HepG2 (cell line): ENCODE results near the gene YPEL4. TPM values are rescaled to one million over a fixed set of nuclear protein-coding genes. Genes with fewer than 3 reads are reported as not detected.

Experiments
- ADNP ChIP-seq: sonication (generic); formaldehyde crosslinking; IDR thresholded peaks from 2 replicates; pipeline ENCODE4 v1.4.0; 2020; ENCODE audit warnings: missing genetic modification reagents
- AHR ChIP-seq: IDR thresholded peaks from 2 replicates; pipeline ENCODE4 v1.6.1; 2018; ENCODE audit warnings: missing genetic modification reagents, missing compliant biosample characterization
- ATF3 ChIP-seq: sonication (generic); formaldehyde crosslinking; IDR thresholded peaks from 2 replicates; pipeline ENCODE4 v1.4.0; 2020; ENCODE audit warnings: missing genetic modification reagents
- CBX2 ChIP-seq, 2 experiments: fragments of 200-600 bp in 1 of 2; sonication (generic); formaldehyde crosslinking in 1 of 2; IDR thresholded peaks; 2 replicates each; pipeline versions ENCODE4 v1.7.0 to v1.8.1; 2018 to 2022; ENCODE audit warnings: low read depth in 2 of 2, low read length in 1 of 2, mild to moderate bottlenecking in 1 of 2, missing genetic modification reagents in 1 of 2
- EZH2 ChIP-seq: conservative IDR thresholded peaks from 2 replicates; pipeline ENCODE4 v1.6.1; 2012; ENCODE audit warnings: mild to moderate bottlenecking, low read depth, low read length, moderate library complexity
- IKZF1 ChIP-seq: fragments of 450-650 bp; IDR thresholded peaks from 2 replicates; pipeline ENCODE4 v1.7.1; 2016
- IRF1 ChIP-seq: sonication (generic); formaldehyde crosslinking; IDR thresholded peaks from 2 replicates; pipeline ENCODE4 v1.4.0; 2020; ENCODE audit warnings: low read depth, mild to moderate bottlenecking, missing genetic modification reagents
- KDM4B ChIP-seq: sonication (generic); formaldehyde crosslinking; IDR thresholded peaks from 2 replicates; pipeline ENCODE4 v1.4.0; 2020; ENCODE audit warnings: missing genetic modification reagents
- MAX ChIP-seq: IDR thresholded peaks from 2 replicates; pipeline ENCODE4 v1.6.1; 2012; ENCODE audit warnings: inconsistent platforms
- MXD3 ChIP-seq: IDR thresholded peaks from 2 replicates; pipeline ENCODE4 v1.6.1; 2016; ENCODE audit warnings: mild to moderate bottlenecking, missing biosample characterization, missing genetic modification reagents
- RBM39 ChIP-seq: fragments of 200-400 bp; formaldehyde crosslinking; IDR thresholded peaks from one replicate; pipeline ENCODE4 v1.6.1; 2018; ENCODE audit warnings: antibody characterized with exemption, mild to moderate bottlenecking, low read depth, low read length; ENCODE audit not compliant: poor library complexity, severe bottlenecking
- SNAPC5 ChIP-seq: sonication (generic); formaldehyde crosslinking; IDR thresholded peaks from 2 replicates; pipeline ENCODE4 v1.8.1; 2023; ENCODE audit warnings: mild to moderate bottlenecking, missing genetic modification reagents, borderline replicate concordance
- SPEN ChIP-seq: sonication (generic); formaldehyde crosslinking; IDR thresholded peaks from 2 replicates; pipeline ENCODE4 v1.5.1; 2020; ENCODE audit warnings: low read depth, mild to moderate bottlenecking, missing genetic modification reagents
- THAP9 ChIP-seq: sonication (generic); formaldehyde crosslinking; IDR thresholded peaks from 2 replicates; pipeline ENCODE4; 2020; ENCODE audit warnings: missing genetic modification reagents, mild to moderate bottlenecking, borderline replicate concordance
- XRCC5 ChIP-seq: fragments of 200-400 bp; formaldehyde crosslinking; optimal IDR thresholded peaks from 2 replicates; pipeline ENCODE3; 2017; ENCODE audit warnings: mild to moderate bottlenecking, low read length
- ZBTB3 ChIP-seq: sonication (generic); formaldehyde crosslinking; IDR thresholded peaks from 2 replicates; pipeline ENCODE4 v1.4.0; 2020; ENCODE audit warnings: low read depth, mild to moderate bottlenecking, moderate library complexity, missing genetic modification reagents, borderline replicate concordance
- ZFY ChIP-seq: sonication (generic); formaldehyde crosslinking; IDR thresholded peaks from 2 replicates; pipeline ENCODE4 v1.4.0; 2020; ENCODE audit warnings: missing genetic modification reagents
- ZNF124 ChIP-seq: sonication (generic); formaldehyde crosslinking; IDR thresholded peaks from 2 replicates; pipeline ENCODE4 v1.4.0; 2020; ENCODE audit warnings: missing genetic modification reagents
- ZNF549 ChIP-seq: sonication (generic); formaldehyde crosslinking; IDR thresholded peaks from 2 replicates; pipeline ENCODE4 v1.5.0; 2020; ENCODE audit warnings: missing genetic modification reagents
- ZNF616 ChIP-seq: sonication (generic); formaldehyde crosslinking; IDR thresholded peaks from 2 replicates; pipeline ENCODE4 v1.5.0; 2020; ENCODE audit warnings: low read depth, mild to moderate bottlenecking, missing genetic modification reagents
- ZNF644 ChIP-seq: IDR thresholded peaks from 2 replicates; pipeline ENCODE4 v1.6.1; 2016; ENCODE audit warnings: low read depth
- ZNF691 ChIP-seq: sonication (generic); formaldehyde crosslinking; IDR thresholded peaks from 2 replicates; pipeline ENCODE4 v1.4.0; 2020; ENCODE audit warnings: missing genetic modification reagents, low read depth, mild to moderate bottlenecking, borderline replicate concordance
- ZNF724P ChIP-seq: sonication (generic); formaldehyde crosslinking; IDR thresholded peaks from 2 replicates; pipeline ENCODE4 v1.8.0; 2022; ENCODE audit warnings: missing genetic modification reagents, borderline replicate concordance
- polyA plus RNA-seq, 8 experiments: library from polyadenylated mRNA; depleted of rRNA in 3 of 8; stranded (reverse) in 7 of 8; unstranded in 1 of 8; fragments of >200 nt; fragmentation: Illumina TruSeq in 4 of 8; extraction: Trizol in 4 of 8; gene quantifications; 2 replicates each; pipeline versions ENCODE4 v1.2.1 to v1.2.3, GENCODE V29; 2011 to 2016; ENCODE audit warnings: low read depth in 4 of 8, missing spikeins in 1 of 8, mixed read lengths in 1 of 8; ENCODE audit not compliant: insufficient read depth in 1 of 8
- total RNA-seq, 5 experiments: library from RNA; depleted of rRNA; stranded (reverse); fragments of >200 nt; fragmentation: Illumina TruSeq; extraction: Trizol; gene quantifications; 2 replicates each; pipeline ENCODE4 v1.2.3, GENCODE V29; 2016; ENCODE audit warnings: low read depth in 1 of 5

The YPEL4 gene
- total and polyA plus RNA-seq, 2 of the 13 experiments (the other 11 are each of a cell fraction or from before 2014, with no cell fraction given): 0.04 TPM; not detected in 1

- TF ChIP-seq IRF1 (CRISPR knock-in tag) (no peak), IKZF1 (no peak), CBX2 (IDR thresholded peaks at IDR 0.05; ENCODE audit: low read depth, low read length) (no peak), CBX2 (CRISPR knock-in tag; IDR thresholded peaks at IDR 0.05; ENCODE audit: low read depth) (no peak), ZBTB3 (no peak), ZNF616 (CRISPR knock-in tag) (0 out of 2 replicates have a peak, but pooled peaks have one; percentile 26), ZNF691 (CRISPR knock-in tag) (no peak), AHR (no peak; the same call in 1 of the 2 replicates), ZNF724P (CRISPR knock-in tag) (no peak), ZNF644 (CRISPR knock-in tag) (no peak), SNAPC5 (CRISPR knock-in tag) (no peak), ATF3 (CRISPR knock-in tag) (no peak), ZFY (no peak), KDM4B (CRISPR knock-in tag) (no peak), XRCC5 (peak; percentile 50), THAP9 (CRISPR knock-in tag) (no peak), ZNF124 (no peak), MXD3 (CRISPR knock-in tag) (no peak), ZNF549 (no peak), RBM39 (no peak), EZH2 (no peak), MAX (no peak; the same call in 1 of the 2 replicates), ADNP (CRISPR knock-in tag) (no peak), SPEN (CRISPR knock-in tag) (no peak)
Measured at GRCh38 chr11:57667117-57667735, 17.5 kb upstream of the YPEL4 start (continued).
